PC-3 (cell line): ENCODE data around the gene TMEM38B.

Experiments
- CTCF ChIP-seq: fragments of 300-600 bp; sonication (generic); conservative IDR thresholded peaks from 2 replicates; pipeline ENCODE4 v1.5.1; 2017; ENCODE audit warnings: antibody characterized with exemption, low read depth, mild to moderate bottlenecking, low read length
- EZH2 ChIP-seq: fragments of 300-600 bp; sonication (generic); IDR thresholded peaks from one replicate; pipeline ENCODE4 v1.6.1; 2017; ENCODE audit warnings: antibody characterized with exemption, mild to moderate bottlenecking, low read length; ENCODE audit not compliant: unreplicated experiment
- EZH2phosphoT487 ChIP-seq: fragments of 300-600 bp; sonication (generic); IDR thresholded peaks from 2 replicates; pipeline ENCODE4 v1.6.1; 2018; ENCODE audit warnings: mild to moderate bottlenecking, antibody characterized with exemption, low read length, borderline replicate concordance

DNA sequence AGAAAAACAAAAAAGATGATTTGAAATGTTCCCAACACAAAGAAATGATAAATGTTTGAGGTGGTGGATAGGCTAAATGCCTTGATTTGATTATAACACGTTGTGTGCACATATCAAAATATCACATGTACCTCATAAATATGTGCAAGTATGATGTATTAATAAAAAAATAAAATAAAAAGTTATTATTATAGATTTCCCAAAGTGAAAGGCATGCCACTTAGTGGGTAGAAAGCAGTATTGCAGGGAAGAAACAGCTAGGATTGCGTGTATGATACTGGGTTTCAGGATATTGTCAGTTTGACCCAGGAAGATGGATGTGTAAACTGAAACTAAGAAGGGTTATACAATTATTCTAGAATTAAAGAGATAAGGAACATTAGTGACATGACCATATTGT lies 3.6 kb upstream of the TMEM38B start:
- TF ChIP-seq CTCF (peak; percentile 35), EZH2phosphoT487 (no peak), EZH2 (no peak)
